AG10803 (cell line): ENCODE measurements around the gene SSTR4.

Experiments
- DNase-seq: peaks from one replicate; pipeline ENCODE4 v3.0.0; 2010; ENCODE audit warnings: low read depth
- H3K4me3 ChIP-seq: 2 replicates; pipeline ENCODE4 v1.5.1; 2011; ENCODE audit warnings: mild to moderate bottlenecking, low read length, control low read depth
- CTCF ChIP-seq: conservative IDR thresholded peaks from 2 replicates; pipeline ENCODE4 v1.5.1; 2011; ENCODE audit warnings: mild to moderate bottlenecking, low read length, control low read depth, inconsistent platforms

SSTR4 gene

GRCh38 chr20:23007886-23008655, 27.0 kb upstream of the SSTR4 start:
- no peak for TF ChIP-seq CTCF
- H3K4me3 ChIP-seq, result no peak overlapping the region
- DNase-seq, result no peak

- H3K4me3 ChIP-seq, result no peak overlapping the region
- no peak for DNase-seq
- TF ChIP-seq CTCF, result no peak
Measured at GRCh38 chr20:23008667-23009066, 26.4 kb upstream of the SSTR4 start.

- no peak for TF ChIP-seq CTCF
- H3K4me3 ChIP-seq, result no peak overlapping the region
- no peak for DNase-seq
Measured at GRCh38 chr20:23009636-23010035, 25.5 kb upstream of the SSTR4 start.

- no peak for TF ChIP-seq CTCF
- DNase-seq, result no peak
- no peak overlapping the region for H3K4me3 ChIP-seq
Measured at GRCh38 chr20:23010096-23010495, 25.0 kb upstream of the SSTR4 start.

- H3K4me3 ChIP-seq, result no peak overlapping the region
- DNase-seq, result no peak
- TF ChIP-seq CTCF, result no peak
Measured at GRCh38 chr20:23011008-23011721, 23.9 kb upstream of the SSTR4 start.

GRCh38 chr20:23013429-23013828, 21.7 kb upstream of the SSTR4 start:
- DNase-seq, result no peak
- TF ChIP-seq CTCF, result no peak
- H3K4me3 ChIP-seq, result no peak overlapping the region

- no peak for DNase-seq
- no peak overlapping the region for H3K4me3 ChIP-seq
- TF ChIP-seq CTCF, result no peak
Measured at GRCh38 chr20:23017516-23017915, 17.6 kb upstream of the SSTR4 start.
